GM23338 (cell line): ENCODE data around the gene MS4A8. TPM values are rescaled to one million over a fixed set of nuclear protein-coding genes. Genes with fewer than 3 reads are reported as not detected.

Experiments
- ATAC-seq: fragments of 200-7000 bp; cut with Tn5 transposase; 3 replicates; pipeline ENCODE4 v1.9.1; 2020
- DNase-seq: peaks from one replicate; pipeline ENCODE4 v3.0.0-alpha.2; 2015; ENCODE audit warnings: low spot score
- H2AFZ ChIP-seq: fragments of 200-600 bp; sonication (generic); 2 replicates; pipeline ENCODE4 v1.8.0; 2016; ENCODE audit warnings: antibody characterized with exemption, mild to moderate bottlenecking, moderate library complexity
- H3F3A ChIP-seq: fragments of 200-600 bp; sonication (generic); replicated peaks from 2 replicates; pipeline ENCODE4 v1.8.0; 2017; ENCODE audit warnings: antibody characterized with exemption, mixed run types, low read depth
- H3K27ac ChIP-seq: fragments of 200-600 bp; sonication (generic); 2 replicates; pipeline ENCODE4 v1.6.1; 2016; ENCODE audit warnings: low read depth
- H3K27me3 ChIP-seq: fragments of 200-600 bp; sonication (generic); 2 replicates; pipeline ENCODE4 v1.8.0; 2016; ENCODE audit warnings: mild to moderate bottlenecking, mixed run types, moderate library complexity; ENCODE audit not compliant: insufficient read depth
- H3K36me3 ChIP-seq: fragments of 200-600 bp; sonication (generic); 2 replicates; pipeline ENCODE4 v1.8.0; 2016; ENCODE audit warnings: mild to moderate bottlenecking; ENCODE audit not compliant: insufficient read depth
- H3K4me1 ChIP-seq: fragments of 200-600 bp; sonication (generic); 2 replicates; pipeline ENCODE4 v1.8.0; 2016; ENCODE audit warnings: mild to moderate bottlenecking, moderate library complexity; ENCODE audit not compliant: insufficient read depth
- H3K4me2 ChIP-seq: fragments of 200-600 bp; sonication (generic); 2 replicates; pipeline ENCODE4 v1.7.1; 2017; ENCODE audit warnings: mixed run types
- H3K4me3 ChIP-seq: fragments of 200-600 bp; sonication (generic); 2 replicates; pipeline ENCODE4 v1.6.1; 2016; ENCODE audit warnings: mixed run types
- H3K79me2 ChIP-seq: fragments of 200-600 bp; sonication (generic); replicated peaks from 2 replicates; pipeline ENCODE4 v1.8.0; 2017; ENCODE audit warnings: mild to moderate bottlenecking; ENCODE audit not compliant: insufficient read depth
- H3K9me2 ChIP-seq: fragments of 200-600 bp; sonication (generic); 2 replicates; pipeline ENCODE4 v1.8.0; 2017; ENCODE audit not compliant: insufficient read depth
- H4K20me1 ChIP-seq: fragments of 200-600 bp; sonication (generic); replicated peaks from 2 replicates; pipeline ENCODE4 v1.8.0; 2017; ENCODE audit warnings: mild to moderate bottlenecking; ENCODE audit not compliant: insufficient read depth
- H3K27ac Mint-ChIP-seq: 2 replicates; pipeline ENCODE4 v1.8.0; 2020; ENCODE audit warnings: inconsistent platforms, mild to moderate bottlenecking, moderate library complexity, mixed read lengths
- H3K27me3 Mint-ChIP-seq: 3 replicates; pipeline ENCODE4 v1.8.0; 2022; ENCODE audit warnings: low read depth, mild to moderate bottlenecking, moderate library complexity, mixed read lengths, inconsistent platforms; ENCODE audit not compliant: insufficient read depth, poor library complexity
- H3K36me3 Mint-ChIP-seq: 3 replicates; pipeline ENCODE4 v1.8.0; 2021; ENCODE audit warnings: low read depth, mild to moderate bottlenecking, inconsistent platforms, moderate library complexity, mixed read lengths
- H3K4me1 Mint-ChIP-seq: 3 replicates; pipeline ENCODE4 v1.8.0; 2020; ENCODE audit warnings: mild to moderate bottlenecking, inconsistent platforms, mixed read lengths
- H3K4me3 Mint-ChIP-seq: 3 replicates; pipeline ENCODE4 v1.8.0; 2021; ENCODE audit warnings: moderate library complexity, mild to moderate bottlenecking, inconsistent platforms, mixed read lengths
- H3K9me3 Mint-ChIP-seq: 3 replicates; pipeline ENCODE4 v1.8.0; 2020; ENCODE audit warnings: moderate library complexity, mild to moderate bottlenecking, inconsistent platforms, mixed read lengths
- CTCF ChIP-seq, 2 experiments: fragments of 200-600 bp in 1 of 2; sonication (generic) in 1 of 2; conservative IDR thresholded peaks; 2 replicates each; pipeline versions ENCODE4 v1.5.1 to v1.6.1; 2016 to 2017; ENCODE audit warnings: antibody characterized with exemption in 2 of 2, low read depth in 2 of 2, mild to moderate bottlenecking in 2 of 2, moderate library complexity in 1 of 2
- STAT1 ChIP-seq: IDR thresholded peaks from one replicate; pipeline ENCODE4 v1.6.1; 2016; ENCODE audit warnings: antibody characterized with exemption; ENCODE audit not compliant: unreplicated experiment
- ZNF331 ChIP-seq: fragments of 250-450 bp; sonication (Bioruptor Pico); IDR thresholded peaks from 2 replicates; pipeline ENCODE4 v1.5.0; 2020; ENCODE audit warnings: low read depth, mild to moderate bottlenecking, moderate library complexity
- ZNF462 ChIP-seq: fragments of 250-450 bp; sonication (Bioruptor Pico); IDR thresholded peaks from 2 replicates; pipeline ENCODE4 v1.5.0; 2020; ENCODE audit warnings: mild to moderate bottlenecking, moderate library complexity
- polyA plus RNA-seq: library from polyadenylated mRNA; unstranded; fragments of >200 nt; fragmentation: Nextera tagmentation; extraction: Ambion mirVana; gene quantifications from 2 replicates; pipeline ENCODE4 v1.2.1, GENCODE V29; 2016
- total RNA-seq: library from RNA; depleted of rRNA; stranded (reverse); fragments of >200 nt; shearing (Covaris generic); gene quantifications from 2 replicates; pipeline ENCODE4 v1.2.3, GENCODE V29; 2014

MS4A8 gene
- total and polyA plus RNA-seq, 2 experiments from 2014 or later, result not detected

- TF ChIP-seq STAT1, result no peak
- TF ChIP-seq ZNF331 (CRISPR knock-in tag), result no peak
- TF ChIP-seq ZNF462 (CRISPR knock-in tag), result no peak
- Histone ChIP-seq H3K27me3 (no peaks in the 10 kb centered on the region), H3K4me3 (no peak overlapping the region), H3K27ac (no peak overlapping the region), H3K9me2 (no peaks in the 10 kb centered on the region), H3K4me2 (no peak overlapping the region), H3F3A (no peaks in the 10 kb centered on the region), H3K36me3 (no peaks in the 10 kb centered on the region), H4K20me1 (no peaks in the 10 kb centered on the region), H3K79me2 (no peaks in the 10 kb centered on the region), H3K4me1 (no peaks in the 10 kb centered on the region), H2AFZ (no peak overlapping the region)
- no peak for DNase-seq
- Mint-ChIP-seq H3K27me3 (peaks cover 1% of the 10 kb centered on the region), H3K36me3 (no peaks in the 10 kb centered on the region), H3K27ac (no peak overlapping the region), H3K4me1 (peaks cover 10% of the 10 kb centered on the region; the same call in 2 of the 3 replicates), H3K9me3 (no peaks in the 10 kb centered on the region), H3K4me3 (no peak overlapping the region)
- ATAC-seq, result no peak
These were observed 524 bp downstream of the MS4A8 start for GRCh38 chr11:60699936-60700335.

GRCh38 chr11:60700689-60701468 is 1.5 kb downstream of the MS4A8 start:
- Mint-ChIP-seq H3K27ac (peak overlapping the region; percentile 56), H3K9me3 (no peaks in the 10 kb centered on the region), H3K27me3 (peaks cover 1% of the 10 kb centered on the region), H3K36me3 (no peaks in the 10 kb centered on the region), H3K4me3 (no peak overlapping the region), H3K4me1 (peaks cover 10% of the 10 kb centered on the region; the same call in 2 of the 3 replicates)
- Histone ChIP-seq H3K36me3 (no peaks in the 10 kb centered on the region), H3K4me2 (no peak overlapping the region), H3K27ac (no peak overlapping the region), H4K20me1 (no peaks in the 10 kb centered on the region), H2AFZ (peak overlapping the region; percentile 98), H3K27me3 (no peaks in the 10 kb centered on the region), H3F3A (no peaks in the 10 kb centered on the region), H3K4me1 (no peaks in the 10 kb centered on the region), H3K79me2 (no peaks in the 10 kb centered on the region), H3K9me2 (no peaks in the 10 kb centered on the region), H3K4me3 (no peak overlapping the region)
- peak; percentile 88 for DNase-seq
- peak; percentile 93 for ATAC-seq
- peak; percentile 69 to 72 for TF ChIP-seq CTCF (conservative IDR thresholded peaks at IDR 0.05; ENCODE audit: low read depth in 2 of 2)
